ENCODE measurements around the gene MYOC.
"Not testable (repeated sequence)": the region's sequence is repeated elsewhere in the genome, so short reads cannot be mapped to it uniquely, and the experiment has no call there.

MYOC gene

GRCh38 chr1:171600862-171601261, 51.6 kb downstream of the MYOC start:
- no peak for DNase-seq

- not testable (repeated sequence) for DNase-seq
These were observed 52.2 kb downstream of the MYOC start for GRCh38 chr1:171600310-171600709.

DNA sequence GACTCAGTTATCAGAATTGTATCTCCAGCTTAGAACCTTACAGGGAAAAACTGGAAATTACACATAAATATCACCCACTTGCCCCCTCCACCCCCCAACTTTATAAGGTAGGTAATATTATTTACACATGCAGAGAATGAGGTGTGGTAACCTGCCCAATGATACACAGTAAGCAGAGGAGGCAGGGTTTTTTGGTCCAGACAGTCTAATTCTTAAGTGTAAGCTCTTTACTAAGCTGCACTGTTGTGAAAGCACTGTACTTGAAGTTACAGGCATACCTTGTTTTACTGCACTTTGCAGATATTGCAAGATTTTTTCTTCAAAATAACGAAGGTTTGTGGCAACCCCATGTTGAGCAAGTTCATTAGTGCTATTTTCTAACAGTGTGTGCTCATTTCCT, 55.3 kb downstream of the MYOC start:
- DNase-seq: no peak

- DNase-seq: no peak
These were observed 55.8 kb downstream of the MYOC start for GRCh38 chr1:171596705-171597104.

DNA sequence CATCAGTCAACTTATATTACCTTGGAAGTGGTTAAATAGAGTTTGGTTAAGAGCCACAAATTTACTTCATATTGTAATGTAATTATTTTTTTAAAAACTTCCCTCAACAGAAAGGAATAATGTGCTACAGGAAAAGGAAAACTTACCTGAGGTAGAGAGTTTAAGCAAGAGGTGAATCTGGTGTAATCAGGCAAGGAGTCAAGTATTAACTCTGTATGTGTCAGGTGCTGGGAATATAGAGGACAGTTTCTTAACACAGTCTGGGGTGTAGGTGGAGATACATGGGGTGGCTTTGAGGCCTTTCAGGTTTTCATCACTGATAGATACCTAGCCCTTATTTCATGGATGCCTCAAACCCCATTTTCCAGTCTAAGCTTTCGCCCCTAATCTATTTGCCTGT, 56.4 kb downstream of the MYOC start:
- DNase-seq: no peak

DNA sequence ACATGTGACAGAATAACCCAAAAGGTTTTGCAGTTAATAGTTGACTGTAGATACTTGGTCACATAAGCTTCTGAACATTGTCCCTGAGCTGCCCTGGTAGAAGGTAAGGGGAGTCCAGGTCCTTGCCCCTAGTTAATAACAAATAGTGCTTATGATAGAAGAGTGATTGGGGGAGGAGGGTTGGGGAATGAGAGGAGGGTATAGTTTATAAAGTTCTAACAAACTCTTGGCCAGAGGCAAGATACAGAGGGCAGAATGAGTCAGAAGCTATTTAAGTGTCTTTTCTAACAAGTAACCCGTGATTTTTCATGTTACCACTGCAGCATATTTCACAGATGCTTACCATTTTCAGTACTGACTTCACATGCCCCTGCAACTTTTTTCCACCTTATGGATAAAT, 57.2 kb downstream of the MYOC start:
- DNase-seq: no peak

GRCh38 chr1:171590022-171590421, 62.5 kb downstream of the MYOC start:
- no peak for DNase-seq

DNA sequence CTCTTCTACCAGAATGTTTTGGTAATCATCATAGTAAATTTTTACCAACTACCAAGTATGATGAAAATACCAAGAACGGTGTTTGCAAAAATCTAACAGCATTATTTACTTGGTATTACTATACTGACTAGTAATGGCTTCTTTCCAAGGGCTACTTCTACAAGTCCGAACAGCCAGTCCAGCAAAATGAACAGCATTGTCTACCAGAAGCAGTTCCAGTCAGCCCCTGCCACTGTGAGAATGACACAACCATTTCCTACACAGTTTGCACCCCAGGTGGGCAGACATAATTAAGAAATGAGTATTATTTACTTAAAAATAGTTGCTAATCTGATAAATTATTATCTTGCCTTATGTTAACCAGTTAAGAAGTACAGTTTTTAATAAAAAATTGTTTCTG, 64.3 kb downstream of the MYOC start:
- DNase-seq: no peak

GRCh38 chr1:171585715-171586114, 66.8 kb downstream of the MYOC start:
- no peak for DNase-seq

Data from NCI-H82 (cell line).